Measurements from ENCODE around the gene FN1.

FN1 gene

DNA sequence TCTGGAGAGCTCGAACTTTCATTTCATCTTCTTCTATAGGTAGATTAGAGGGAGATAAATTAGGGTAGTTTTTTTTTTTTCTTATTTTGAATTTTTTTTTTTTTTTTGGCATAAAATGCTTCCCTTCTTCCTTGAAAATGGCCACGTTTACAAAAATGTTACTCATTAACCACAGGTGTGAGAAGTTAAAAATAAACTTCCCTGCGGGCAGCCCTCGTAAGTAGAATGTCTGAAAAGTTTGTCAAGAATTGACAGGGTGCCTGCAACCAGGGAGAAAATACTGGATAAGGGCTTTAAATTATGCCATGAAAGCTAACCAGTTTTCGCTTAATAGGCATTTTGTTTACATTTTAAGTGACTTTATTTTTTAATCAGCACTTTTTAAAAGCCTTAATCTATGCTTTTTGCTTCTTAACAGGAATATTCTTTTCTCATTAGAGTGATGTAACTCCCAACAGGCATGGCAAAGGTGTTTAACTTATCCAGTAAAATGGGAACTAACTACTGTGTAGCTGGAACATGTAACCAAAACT is 4.2 kb upstream of the FN1 start:
- Histone ChIP-seq H2BK5ac (ENCODE audit: low read depth, low read length, poor library complexity, severe bottlenecking) (no peak overlapping the region), H3K9ac (ENCODE audit: low read length) (peak overlapping the region; percentile 92), H3K79me1 (replicated peaks; ENCODE audit: low read length, poor library complexity, severe bottlenecking) (peaks cover 1% of the 10 kb centered on the region), H3K4me2 (ENCODE audit: low read length, poor library complexity, severe bottlenecking) (no peak overlapping the region), H3K36me3 (ENCODE audit: control insufficient read depth in 1 of 2, insufficient read depth in 2 of 2, low read depth in 1 of 2, low read length in 2 of 2) (peaks cover 0 to 3% of the 10 kb centered on the region in 2 experiments), H3K27ac (ENCODE audit: low read length, poor library complexity, severe bottlenecking) (no peak overlapping the region), H3K23ac (ENCODE audit: low read length in 2 of 2) (no peak overlapping the region), H3K18ac (ENCODE audit: low read depth in 1 of 2, low read length in 2 of 2) (no peak overlapping the region), H2BK12ac (ENCODE audit: low read length in 2 of 2) (no peak overlapping the region), H2AFZ (ENCODE audit: low read depth, low read length) (no peak overlapping the region), H2BK15ac (ENCODE audit: low read depth, poor library complexity, severe bottlenecking) (no peak overlapping the region), H3K4ac (ENCODE audit: low read depth in 1 of 2, low read length in 2 of 2) (no peak overlapping the region), H3K14ac (ENCODE audit: low read length in 2 of 2) (no peak overlapping the region), H4K8ac (ENCODE audit: low read length) (no peak overlapping the region), H4K91ac (ENCODE audit: low read length) (no peak overlapping the region), H2BK120ac (ENCODE audit: low read depth, low read length) (no peak overlapping the region), H2AK5ac (ENCODE audit: low read length, severe bottlenecking) (no peak overlapping the region), H3K4me3 (ENCODE audit: insufficient read depth in 1 of 2, low read depth in 1 of 2, low read length in 2 of 2) (no peak overlapping the region), H3K9me3 (ENCODE audit: control insufficient read depth, low read length) (no peaks in the 10 kb centered on the region), H3K27me3 (ENCODE audit: control insufficient read depth in 1 of 2, insufficient read depth in 1 of 2, low read length in 2 of 2) (no peaks in the 10 kb centered on the region), H3K4me1 (ENCODE audit: control insufficient read depth, insufficient read depth, low read depth, low read length) (no peaks in the 10 kb centered on the region)
- 74% methylated on average over 2 of the region's 5 CpGs for WGBS
- DNase-seq, result no peak

- WGBS, result 86% methylated on average over 2 of the region's 2 CpGs
- H3K18ac ChIP-seq (ENCODE audit: low read depth in 1 of 2, low read length in 2 of 2), result peak overlapping the region in 1 of 2 experiments; percentile 52
- peaks cover 1% of the 10 kb centered on the region for H3K79me1 ChIP-seq (replicated peaks; ENCODE audit: low read length, poor library complexity, severe bottlenecking)
- no peak overlapping the region for H3K27ac ChIP-seq (ENCODE audit: low read length, poor library complexity, severe bottlenecking)
- H2BK5ac ChIP-seq (ENCODE audit: low read depth, low read length, poor library complexity, severe bottlenecking), result no peak overlapping the region
- peaks cover 0 to 9% of the 10 kb centered on the region in 2 experiments for H3K36me3 ChIP-seq (ENCODE audit: control insufficient read depth in 1 of 2, insufficient read depth in 2 of 2, low read depth in 1 of 2, low read length in 2 of 2)
- H2BK12ac ChIP-seq (ENCODE audit: low read length in 2 of 2), result no peak overlapping the region
- no peak overlapping the region for H3K4me2 ChIP-seq (ENCODE audit: low read length, poor library complexity, severe bottlenecking)
- H2BK15ac ChIP-seq (ENCODE audit: low read depth, poor library complexity, severe bottlenecking), result no peak overlapping the region
- no peak overlapping the region for H4K8ac ChIP-seq (ENCODE audit: low read length)
- H3K23ac ChIP-seq (ENCODE audit: low read length in 2 of 2), result no peak overlapping the region
- no peaks in the 10 kb centered on the region for H3K4me1 ChIP-seq (ENCODE audit: control insufficient read depth, insufficient read depth, low read depth, low read length)
- H3K9ac ChIP-seq (ENCODE audit: low read length), result peak overlapping the region; percentile 92
- H3K9me3 ChIP-seq (ENCODE audit: control insufficient read depth, low read length), result no peaks in the 10 kb centered on the region
- H3K27me3 ChIP-seq (ENCODE audit: control insufficient read depth in 1 of 2, insufficient read depth in 1 of 2, low read length in 2 of 2), result no peaks in the 10 kb centered on the region
- no peak overlapping the region for H2BK120ac ChIP-seq (ENCODE audit: low read depth, low read length)
- no peak overlapping the region for H2AFZ ChIP-seq (ENCODE audit: low read depth, low read length)
- peak overlapping the region; percentile 99 for H2AK5ac ChIP-seq (ENCODE audit: low read length, severe bottlenecking)
- no peak overlapping the region for H3K4me3 ChIP-seq (ENCODE audit: insufficient read depth in 1 of 2, low read depth in 1 of 2, low read length in 2 of 2)
- H3K14ac ChIP-seq (ENCODE audit: low read length in 2 of 2), result no peak overlapping the region
- H3K4ac ChIP-seq (ENCODE audit: low read depth in 1 of 2, low read length in 2 of 2), result peak overlapping the region in 1 of 2 experiments; percentile 16
- no peak for DNase-seq
- H4K91ac ChIP-seq (ENCODE audit: low read length), result no peak overlapping the region
These were observed 3.5 kb upstream of the FN1 start for GRCh38 chr2:215439404-215439803.

- Histone ChIP-seq H3K9me3 (ENCODE audit: control insufficient read depth, low read length) (no peaks in the 10 kb centered on the region), H2BK5ac (ENCODE audit: low read depth, low read length, poor library complexity, severe bottlenecking) (peak overlapping the region; percentile 38), H3K4me2 (ENCODE audit: low read length, poor library complexity, severe bottlenecking) (peak overlapping the region; percentile 29), H3K4me1 (ENCODE audit: control insufficient read depth, insufficient read depth, low read depth, low read length) (no peaks in the 10 kb centered on the region), H3K4ac (ENCODE audit: low read depth in 1 of 2, low read length in 2 of 2) (no peak overlapping the region), H2BK15ac (ENCODE audit: low read depth, poor library complexity, severe bottlenecking) (no peak overlapping the region), H2AFZ (ENCODE audit: low read depth, low read length) (no peak overlapping the region), H3K79me1 (replicated peaks; ENCODE audit: low read length, poor library complexity, severe bottlenecking) (peaks cover 1% of the 10 kb centered on the region), H3K36me3 (ENCODE audit: control insufficient read depth in 1 of 2, insufficient read depth in 2 of 2, low read depth in 1 of 2, low read length in 2 of 2) (peaks cover 0 to 27% of the 10 kb centered on the region in 2 experiments), H2BK120ac (ENCODE audit: low read depth, low read length) (no peak overlapping the region), H2AK5ac (ENCODE audit: low read length, severe bottlenecking) (no peak overlapping the region), H3K14ac (ENCODE audit: low read length in 2 of 2) (no peak overlapping the region), H4K8ac (ENCODE audit: low read length) (no peak overlapping the region), H3K4me3 (ENCODE audit: insufficient read depth in 1 of 2, low read depth in 1 of 2, low read length in 2 of 2) (peak overlapping the region in 1 of 2 experiments; percentile 73), H4K91ac (ENCODE audit: low read length) (no peak overlapping the region), H3K23ac (ENCODE audit: low read length in 2 of 2) (no peak overlapping the region), H3K27ac (ENCODE audit: low read length, poor library complexity, severe bottlenecking) (peak overlapping the region; percentile 99), H3K18ac (ENCODE audit: low read depth in 1 of 2, low read length in 2 of 2) (no peak overlapping the region), H2BK12ac (ENCODE audit: low read length in 2 of 2) (no peak overlapping the region), H3K9ac (ENCODE audit: low read length) (peak overlapping the region; percentile 92), H3K27me3 (ENCODE audit: control insufficient read depth in 1 of 2, insufficient read depth in 1 of 2, low read length in 2 of 2) (no peaks in the 10 kb centered on the region)
- 78% methylated on average over 2 of the region's 2 CpGs for WGBS
- DNase-seq, result no peak
These were observed 1.7 kb upstream of the FN1 start for GRCh38 chr2:215437614-215438013.

DNA sequence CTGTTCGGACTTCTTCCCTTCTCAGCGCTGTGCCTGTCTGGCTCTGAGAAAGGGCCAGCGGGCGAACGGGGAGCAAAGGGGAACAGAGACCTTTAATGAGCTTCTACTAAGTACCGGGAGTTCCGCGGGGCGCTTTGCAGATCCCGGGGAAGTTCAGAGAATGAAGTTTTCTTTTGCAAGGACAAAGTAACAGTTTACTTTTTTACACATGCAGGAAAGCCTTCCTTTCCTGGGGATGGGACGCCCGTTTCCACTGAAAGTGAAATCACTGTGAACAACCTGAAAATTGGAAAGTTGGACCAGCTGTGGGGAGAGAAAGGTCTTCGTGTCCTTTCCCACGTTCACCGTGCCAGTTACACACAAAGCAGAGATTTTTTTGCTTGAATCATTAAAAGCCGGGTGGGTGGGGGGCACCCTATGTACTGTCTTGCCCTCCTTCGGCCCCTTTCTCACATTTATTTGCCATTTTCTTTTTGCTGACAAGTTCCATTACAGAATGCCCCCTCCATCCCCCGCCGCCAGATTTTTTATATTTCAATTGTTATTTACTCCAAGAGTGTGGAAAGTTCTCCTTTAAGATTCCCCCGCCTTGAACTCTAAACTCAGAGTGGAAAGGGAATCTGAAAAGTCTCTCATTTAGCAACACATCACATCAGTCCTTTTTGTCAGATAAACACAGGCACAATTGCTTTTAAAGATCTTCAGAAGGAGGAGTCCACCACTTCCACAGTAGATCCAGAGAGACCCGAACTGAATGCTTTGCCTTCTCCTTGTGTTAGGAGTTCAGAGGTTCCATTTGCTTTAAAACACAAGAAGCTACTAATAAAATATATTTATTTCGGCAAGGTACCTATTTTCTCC is 1.1 kb upstream of the FN1 start:
- Histone ChIP-seq H3K4me3 (ENCODE audit: insufficient read depth in 1 of 2, low read depth in 1 of 2, low read length in 2 of 2) (peak overlapping the region; percentile 54 to 73), H3K14ac (ENCODE audit: low read length in 2 of 2) (peak overlapping the region in 1 of 2 experiments; percentile 93), H3K9me3 (ENCODE audit: control insufficient read depth, low read length) (no peaks in the 10 kb centered on the region), H3K4me2 (ENCODE audit: low read length, poor library complexity, severe bottlenecking) (peak overlapping the region; percentile 73), H3K4me1 (ENCODE audit: control insufficient read depth, insufficient read depth, low read depth, low read length) (no peaks in the 10 kb centered on the region), H3K23ac (ENCODE audit: low read length in 2 of 2) (no peak overlapping the region), H3K27ac (ENCODE audit: low read length, poor library complexity, severe bottlenecking) (peak overlapping the region; percentile 99), H3K9ac (ENCODE audit: low read length) (peak overlapping the region; percentile 92), H3K27me3 (ENCODE audit: control insufficient read depth in 1 of 2, insufficient read depth in 1 of 2, low read length in 2 of 2) (no peaks in the 10 kb centered on the region), H2BK15ac (ENCODE audit: low read depth, poor library complexity, severe bottlenecking) (peak overlapping the region; percentile 73), H3K79me1 (replicated peaks; ENCODE audit: low read length, poor library complexity, severe bottlenecking) (peaks cover 1% of the 10 kb centered on the region), H2BK12ac (ENCODE audit: low read length in 2 of 2) (no peak overlapping the region), H2BK120ac (ENCODE audit: low read depth, low read length) (peak overlapping the region; percentile 75), H3K4ac (ENCODE audit: low read depth in 1 of 2, low read length in 2 of 2) (peak overlapping the region; percentile 79 to 89), H4K91ac (ENCODE audit: low read length) (peak overlapping the region; percentile 84), H4K8ac (ENCODE audit: low read length) (peak overlapping the region; percentile 45), H3K36me3 (ENCODE audit: control insufficient read depth in 1 of 2, insufficient read depth in 2 of 2, low read depth in 1 of 2, low read length in 2 of 2) (peaks cover 0 to 33% of the 10 kb centered on the region in 2 experiments), H2AK5ac (ENCODE audit: low read length, severe bottlenecking) (peak overlapping the region; percentile 88), H3K18ac (ENCODE audit: low read depth in 1 of 2, low read length in 2 of 2) (peak overlapping the region; percentile 71 to 97), H2BK5ac (ENCODE audit: low read depth, low read length, poor library complexity, severe bottlenecking) (peak overlapping the region; percentile 95), H2AFZ (ENCODE audit: low read depth, low read length) (peak overlapping the region; percentile 31)
- WGBS, result 6% methylated on average over 16 of the region's 22 CpGs
- peak; percentile 43 for DNase-seq
